B cell (primary cell): Measurements from ENCODE around the gene TMEM234. TPM values are rescaled to one million over a fixed set of nuclear protein-coding genes. Genes with fewer than 3 reads are reported as not detected.
A peak's percentile ranks its signal among the peaks of the same experiment; 100 is the strongest.

ENCODE experiments used
- ATAC-seq: fragments of 200-7000 bp; cut with Tn5 transposase; one replicate; pipeline ENCODE4 v1.10.0; 2021; ENCODE audit warnings: low read depth, mild to moderate bottlenecking, moderate number of reproducible peaks, moderate library complexity
- CTCF ChIA-PET: fragments of 350-600 bp; sonication (Branson Sonifier 250); formaldehyde crosslinking; loops from one replicate; lab custom pipeline; 2021; ENCODE audit warnings: antibody characterized with exemption, inconsistent platforms; lab: Charles Lee
- POLR2A ChIA-PET: fragments of 350-600 bp; sonication (Branson Sonifier 250); formaldehyde crosslinking; loops from one replicate; lab custom pipeline; 2021; ENCODE audit warnings: antibody characterized with exemption; lab: Charles Lee
- DNase-seq: peaks from one replicate; pipeline ENCODE4 v3.0.0; 2013
- H2AFZ ChIP-seq: 2 replicates; pipeline ENCODE4 v1.6.1; 2012; ENCODE audit warnings: mild to moderate bottlenecking, low read depth, low read length; ENCODE audit not compliant: insufficient read depth, poor library complexity, severe bottlenecking
- H3K27ac ChIP-seq, 2 donors: 1 replicate in 1 of 2; 2 replicates in 1 of 2; pipeline ENCODE4 v1.5.1; 2012 to 2013; ENCODE audit warnings: low read length in 2 of 2, mild to moderate bottlenecking in 2 of 2, moderate library complexity in 1 of 2
- H3K27me3 ChIP-seq, 4 experiments: fragments of 200-600 bp in 1 of 4; sonication (generic) in 1 of 4; replicated peaks in 1 of 4; 1 replicate in 2 of 4; 2 replicates in 2 of 4; pipeline versions ENCODE4 v1.6.1 to v1.7.0; 2013 to 2016; ENCODE audit warnings: low read length in 3 of 4, mild to moderate bottlenecking in 2 of 4, mixed read lengths in 1 of 4, moderate library complexity in 1 of 4; ENCODE audit not compliant: insufficient read depth in 4 of 4, control insufficient read depth in 3 of 4; ENCODE audit errors: control extremely low read depth in 1 of 4
- H3K36me3 ChIP-seq, 2 experiments: replicated peaks in 1 of 2; 1 replicate in 1 of 2; 2 replicates in 1 of 2; pipeline versions ENCODE4 v1.6.1 to v1.7.1; 2013; ENCODE audit warnings: low read length in 1 of 2; ENCODE audit not compliant: insufficient read depth in 2 of 2, control insufficient read depth in 1 of 2; ENCODE audit errors: control extremely low read depth in 1 of 2, extremely low read depth in 1 of 2
- H3K4me1 ChIP-seq, 2 donors: fragments of 200-600 bp in 1 of 2; sonication (generic) in 1 of 2; 1 replicate in 1 of 2; 2 replicates in 1 of 2; pipeline versions ENCODE4 v1.5.1 to v1.6.1; 2013 to 2017; ENCODE audit warnings: low read length in 2 of 2; ENCODE audit not compliant: control insufficient read depth in 2 of 2, insufficient read depth in 2 of 2
- H3K4me2 ChIP-seq: replicated peaks from 2 replicates; pipeline ENCODE3; 2012; ENCODE audit warnings: mild to moderate bottlenecking, low read depth, low read length; ENCODE audit not compliant: poor library complexity, severe bottlenecking
- H3K4me3 ChIP-seq, 5 experiments: fragments of 200-600 bp in 1 of 5; sonication (generic) in 1 of 5; 1 replicate in 3 of 5; 2 replicates in 2 of 5; pipeline versions ENCODE4 v1.5.1 to v1.7.0; 2011 to 2016; ENCODE audit warnings: low read length in 4 of 5, mild to moderate bottlenecking in 4 of 5, low read depth in 2 of 5, control low read depth in 1 of 5, moderate library complexity in 1 of 5; ENCODE audit not compliant: insufficient read depth in 1 of 5; ENCODE audit errors: control extremely low read depth in 1 of 5, extremely low read depth in 1 of 5
- H3K79me2 ChIP-seq: fragments of 200-600 bp; sonication (generic); one replicate; pipeline ENCODE4 v1.6.0; 2016; ENCODE audit warnings: low read length; ENCODE audit not compliant: control insufficient read depth, insufficient read depth
- H3K9ac ChIP-seq: fragments of 200-600 bp; sonication (generic); 2 replicates; pipeline ENCODE4 v1.6.1; 2017; ENCODE audit warnings: mild to moderate bottlenecking, low read length, moderate library complexity
- H3K9me3 ChIP-seq, 3 donors: one replicate each; pipeline versions ENCODE4 v1.6.1 to v1.7.1; 2013; ENCODE audit warnings: low read length in 2 of 3; ENCODE audit not compliant: control insufficient read depth in 2 of 3, insufficient read depth in 1 of 3; ENCODE audit errors: control extremely low read depth in 1 of 3
- H4K20me1 ChIP-seq: 2 replicates; pipeline ENCODE4 v1.6.0; 2012; ENCODE audit warnings: mild to moderate bottlenecking, low read length; ENCODE audit not compliant: insufficient read depth, control insufficient read depth, poor library complexity, severe bottlenecking
- H3K27ac Mint-ChIP-seq: one replicate; pipeline ENCODE4 v1.8.0; 2021; ENCODE audit warnings: mixed read lengths
- H3K27me3 Mint-ChIP-seq: one replicate; pipeline ENCODE4 v1.8.0; 2021; ENCODE audit warnings: mixed read lengths
- H3K4me1 Mint-ChIP-seq: one replicate; pipeline ENCODE4 v1.8.0; 2021; ENCODE audit warnings: mixed read lengths
- H3K4me3 Mint-ChIP-seq: one replicate; pipeline ENCODE4 v1.8.0; 2021; ENCODE audit warnings: mixed read lengths
- H3K9me3 Mint-ChIP-seq: one replicate; pipeline ENCODE4 v1.8.0; 2022; ENCODE audit warnings: mixed read lengths; ENCODE audit not compliant: insufficient read depth
- EZH2 ChIP-seq: IDR thresholded peaks from 2 replicates; pipeline ENCODE4 v1.6.1; 2012; ENCODE audit warnings: borderline replicate concordance, low read depth, mild to moderate bottlenecking, moderate library complexity, low read length; ENCODE audit not compliant: insufficient read depth, poor library complexity, severe bottlenecking
- WGBS: methylation state at CpG from one replicate; pipeline ENCODE4 v1.1.5; 2013; ENCODE audit warnings: missing lambda C conversion rate; ENCODE audit not compliant: insufficient coverage; 5-methylcytosine and 5-hydroxymethylcytosine counted together
- intact Hi-C: fragments of 100-400 bp; cut with micrococcal nuclease; formaldehyde crosslinking; loops from one replicate; pipeline ENCODE4 v1.10.0; 2022
- polyA plus RNA-seq: library from polyadenylated mRNA; depleted of rRNA; stranded (reverse); fragments of >200 nt; gene quantifications from 2 replicates; pipeline ENCODE4 v1.2.3, GENCODE V29; 2012
- total RNA-seq, 2 donors: library from RNA; stranded (reverse); fragments of 120-200 nt in 1 of 2; gene quantifications; 1 replicate in 1 of 2; 2 replicates in 1 of 2; pipeline versions ENCODE4 v1.2.3 to v1.2.4, GENCODE V29; 2013 to 2022
- TF ChIP-seq, protein P1 (sequence below): fragments of 200-600 bp; IDR thresholded peaks from one replicate; pipeline ENCODE4 v1.8.0; 2022; ENCODE audit warnings: antibody characterized with exemption, mild to moderate bottlenecking

Gene TMEM234
- total and polyA plus RNA-seq, 2 donors (not counting 1 experiment from before 2014, with no cell fraction given), result 22.0 to 60.8 TPM

DNA sequence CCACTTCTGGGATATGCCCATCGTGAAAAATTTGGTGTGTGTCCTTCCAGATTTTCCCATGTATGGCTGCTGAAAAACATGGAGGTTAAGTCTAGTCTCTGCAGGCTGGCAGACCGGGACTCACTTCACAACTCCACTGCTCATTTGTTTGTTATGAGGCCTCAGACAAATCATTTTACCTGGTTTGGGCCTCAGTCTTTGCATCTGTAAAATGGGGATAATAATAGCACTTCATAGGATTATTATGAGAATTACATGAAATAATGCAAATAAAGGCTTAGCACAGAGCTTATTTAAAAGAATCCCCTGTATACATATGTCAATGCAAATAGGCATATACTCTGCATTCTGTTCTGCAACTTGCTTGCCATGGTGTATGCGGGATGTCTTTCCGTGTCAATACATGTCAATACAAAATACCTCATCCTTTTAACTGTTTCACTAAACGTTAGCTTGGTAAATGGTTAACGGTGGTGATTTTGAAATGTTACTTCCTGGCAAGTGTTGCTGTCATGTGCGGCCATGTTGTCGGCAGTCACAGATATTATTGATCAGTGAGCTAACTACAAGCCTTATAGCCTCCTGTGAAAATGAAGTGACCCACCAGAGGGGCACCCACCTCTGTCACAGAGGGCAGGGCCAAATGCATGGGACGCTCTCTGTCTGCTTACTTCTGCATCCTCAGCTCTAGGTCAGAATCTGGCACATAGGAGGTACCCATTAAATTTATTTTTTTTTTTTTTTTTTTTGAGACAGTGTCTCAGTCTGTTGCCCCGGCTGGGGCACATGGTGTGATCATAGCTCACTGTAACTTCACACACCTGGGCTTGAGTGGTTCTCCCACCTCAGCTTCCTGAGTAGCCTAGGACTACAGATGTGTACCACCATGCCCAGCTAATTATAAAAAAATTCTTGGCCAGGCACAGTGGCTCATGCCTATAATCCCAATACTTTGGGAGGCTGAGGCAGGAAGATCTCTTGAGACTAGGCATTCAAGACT lies 33.2 kb upstream of the TMEM234 start:
- ATAC-seq (no peak), DNase-seq (no peak)
- peaks cover 60% of the 10 kb centered on the region for H3K4me1 Mint-ChIP-seq
- intact Hi-C loops, result loop anchor here (1.0 kb wide), 1 partner anchor 10 kb away; no protein-coding TSS in a partner anchor
- no peak for TF ChIP-seq EZH2
- TF ChIP-seq, protein P1, sequence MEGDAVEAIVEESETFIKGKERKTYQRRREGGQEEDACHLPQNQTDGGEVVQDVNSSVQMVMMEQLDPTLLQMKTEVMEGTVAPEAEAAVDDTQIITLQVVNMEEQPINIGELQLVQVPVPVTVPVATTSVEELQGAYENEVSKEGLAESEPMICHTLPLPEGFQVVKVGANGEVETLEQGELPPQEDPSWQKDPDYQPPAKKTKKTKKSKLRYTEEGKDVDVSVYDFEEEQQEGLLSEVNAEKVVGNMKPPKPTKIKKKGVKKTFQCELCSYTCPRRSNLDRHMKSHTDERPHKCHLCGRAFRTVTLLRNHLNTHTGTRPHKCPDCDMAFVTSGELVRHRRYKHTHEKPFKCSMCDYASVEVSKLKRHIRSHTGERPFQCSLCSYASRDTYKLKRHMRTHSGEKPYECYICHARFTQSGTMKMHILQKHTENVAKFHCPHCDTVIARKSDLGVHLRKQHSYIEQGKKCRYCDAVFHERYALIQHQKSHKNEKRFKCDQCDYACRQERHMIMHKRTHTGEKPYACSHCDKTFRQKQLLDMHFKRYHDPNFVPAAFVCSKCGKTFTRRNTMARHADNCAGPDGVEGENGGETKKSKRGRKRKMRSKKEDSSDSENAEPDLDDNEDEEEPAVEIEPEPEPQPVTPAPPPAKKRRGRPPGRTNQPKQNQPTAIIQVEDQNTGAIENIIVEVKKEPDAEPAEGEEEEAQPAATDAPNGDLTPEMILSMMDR, result no peak
- no peaks in the 10 kb centered on the region for H3K9me3 Mint-ChIP-seq
- H3K27ac Mint-ChIP-seq, result peak overlapping the region; percentile 88
- 92% methylated on average over 4 of the region's 10 CpGs for WGBS
- H3K27me3 Mint-ChIP-seq, result no peaks in the 10 kb centered on the region
- ChIA-PET CTCF (interaction anchor here (0.7 to 2.4 kb wide), 10 partner anchors 8 to 76 kb away, joined by 3 to 13 read pairs (median 4); partner anchors contain the start of genes FAM167B, HDAC1 and TXLNA), POLR2A (interaction anchor here (0.6 to 2.1 kb wide), 6 partner anchors 10 to 49 kb away, joined by 3 to 12 read pairs (median 5); partner anchors contain the start of gene HDAC1)
- peak overlapping the region; percentile 68 for H3K4me3 Mint-ChIP-seq
- H3K4me3 ChIP-seq, result no peak overlapping the region
- no peaks in the 10 kb centered on the region for H3K9me3 ChIP-seq
- H3K4me2 ChIP-seq, result peak overlapping the region; percentile 30
- H3K36me3 ChIP-seq, result no peaks in the 10 kb centered on the region
- H3K4me1 ChIP-seq, result peaks cover 61 to 70% of the 10 kb centered on the region in 2 donors
- no peak overlapping the region for H3K9ac ChIP-seq
- peaks cover 83% of the 10 kb centered on the region for H3K79me2 ChIP-seq
- no peaks in the 10 kb centered on the region for H4K20me1 ChIP-seq
- no peak overlapping the region for H2AFZ ChIP-seq
- H3K27me3 ChIP-seq, result no peaks in the 10 kb centered on the region
- peak overlapping the region in 1 of 2 donors; percentile 50 for H3K27ac ChIP-seq
